HepG2 (cell line): ENCODE data around the gene PTPRH. TPM values are rescaled to one million over a fixed set of nuclear protein-coding genes. Genes with fewer than 3 reads are reported as not detected.

ENCODE experiments used
- ATAC-seq: fragments of 200-7000 bp; cut with Tn5 transposase; 3 replicates; pipeline ENCODE4 v1.9.1; 2020; ENCODE audit warnings: mild to moderate bottlenecking, moderate library complexity
- BruUV-seq: library from RNA; stranded (reverse); fragments of 400-500 nt; replicated peaks from 2 replicates; lab custom pipeline; 2021; lab: Mats Ljungman, UMichigan
- CTCF ChIA-PET: fragments of 300-600 bp; formaldehyde crosslinking; extraction: SDS; loops from one replicate; lab custom pipeline; 2021; ENCODE audit warnings: low total read pairs, inconsistent platforms, low intra/inter-chr PET ratio; lab: Yijun Ruan, JAX
- POLR2A ChIA-PET: fragments of 350-600 bp; sonication (Branson Sonifier 250); formaldehyde crosslinking; loops from one replicate; lab custom pipeline; 2020; ENCODE audit warnings: antibody characterized with exemption, inconsistent platforms; lab: Yijun Ruan, JAX
- DNase-seq: peaks from one replicate; pipeline ENCODE4 v3.0.0-alpha.2; 2015; ENCODE audit warnings: low spot score
- FAIRE-seq: peaks from 3 replicates; lab custom pipeline; 2011; peaks lifted over from hg19 to GRCh38; lab: Jason Lieb, UNC
- H2AFZ ChIP-seq: one replicate; pipeline ENCODE4 v1.6.1; 2011; ENCODE audit warnings: low read length, inconsistent platforms
- H3K27ac ChIP-seq: fragments of 300-600 bp; 3 replicates; pipeline ENCODE4 v1.8.0; 2011; ENCODE audit warnings: mixed run types, mild to moderate bottlenecking, mixed read lengths, low read length, inconsistent platforms; ENCODE audit not compliant: insufficient read depth; ENCODE audit errors: extremely low read length
- H3K27me3 ChIP-seq, 2 experiments: fragments of 200-600 bp in 1 of 2; 2 replicates in 1 of 2; 3 replicates in 1 of 2; pipeline versions ENCODE4 v1.6.0 to v1.8.0; 2011; ENCODE audit warnings: low read length in 2 of 2, mild to moderate bottlenecking in 2 of 2, moderate library complexity in 2 of 2, inconsistent platforms in 1 of 2; ENCODE audit not compliant: insufficient read depth in 2 of 2, control insufficient read depth in 1 of 2
- H3K36me3 ChIP-seq, 2 experiments: fragments of 200-600 bp in 1 of 2; replicated peaks in 1 of 2; 2 replicates in 1 of 2; 3 replicates in 1 of 2; pipeline versions ENCODE4 v1.5.1 to v1.8.0; 2011; ENCODE audit warnings: low read length in 2 of 2, inconsistent platforms in 1 of 2; ENCODE audit not compliant: insufficient read depth in 2 of 2, control insufficient read depth in 1 of 2
- H3K4me1 ChIP-seq: 2 replicates; pipeline ENCODE4 v1.5.1; 2012; ENCODE audit warnings: low read length, inconsistent platforms; ENCODE audit not compliant: insufficient read depth
- H3K4me2 ChIP-seq: 2 replicates; pipeline ENCODE4 v1.6.0; 2011; ENCODE audit warnings: low read depth, low read length, inconsistent platforms
- H3K4me3 ChIP-seq, 3 experiments: fragments of 200-600 bp in 1 of 3; sonication (generic), shearing (Covaris generic) in 1 of 3; replicated peaks in 1 of 3; 2 replicates each; pipeline ENCODE4 v1.5.1; 2011 to 2016; ENCODE audit warnings: low read length in 3 of 3, inconsistent platforms in 2 of 3, low read depth in 2 of 3, mild to moderate bottlenecking in 2 of 3, control low read depth in 1 of 3, mixed read lengths in 1 of 3; ENCODE audit not compliant: insufficient read depth in 1 of 3
- H3K79me2 ChIP-seq: one replicate; pipeline ENCODE4 v1.6.1; 2011; ENCODE audit warnings: low read length, inconsistent platforms; ENCODE audit not compliant: insufficient read depth
- H3K9ac ChIP-seq: 2 replicates; pipeline ENCODE4 v1.6.0; 2011; ENCODE audit warnings: mild to moderate bottlenecking, low read depth, low read length, inconsistent platforms; ENCODE audit not compliant: insufficient read depth
- H3K9me3 ChIP-seq: 2 replicates; pipeline ENCODE4 v1.5.1; 2012; ENCODE audit warnings: mild to moderate bottlenecking, low read length
- H4K20me1 ChIP-seq: 2 replicates; pipeline ENCODE4 v1.6.0; 2011; ENCODE audit warnings: inconsistent platforms, mild to moderate bottlenecking, low read length, moderate library complexity; ENCODE audit not compliant: insufficient read depth
- ATF1 ChIP-seq: IDR thresholded peaks from 2 replicates; pipeline ENCODE4 v1.6.1; 2016; ENCODE audit warnings: mild to moderate bottlenecking, control low read depth
- KLF11 ChIP-seq: IDR thresholded peaks from 2 replicates; pipeline ENCODE4 v1.6.1; 2016; ENCODE audit warnings: missing compliant biosample characterization
- LCORL ChIP-seq, 2 experiments: fragments of 450-650 bp in 1 of 2; sonication (generic) in 1 of 2; formaldehyde crosslinking in 1 of 2; IDR thresholded peaks; 2 replicates each; pipeline versions ENCODE4 v1.5.0 to v1.6.1; 2017 to 2020; ENCODE audit warnings: antibody characterized with exemption in 1 of 2, missing genetic modification reagents in 1 of 2
- MED1 ChIP-seq: sonication (generic); formaldehyde crosslinking; IDR thresholded peaks from 2 replicates; pipeline ENCODE4 v1.4.0; 2020; ENCODE audit warnings: missing genetic modification reagents
- RARA ChIP-seq: IDR thresholded peaks from 2 replicates; pipeline ENCODE4 v1.6.1; 2016; ENCODE audit warnings: missing genetic modification reagents, missing compliant biosample characterization
- XBP1 ChIP-seq: sonication (generic); formaldehyde crosslinking; IDR thresholded peaks from 2 replicates; pipeline ENCODE4 v1.5.0; 2020; ENCODE audit warnings: missing genetic modification reagents
- ZFP82 ChIP-seq: sonication (generic); formaldehyde crosslinking; IDR thresholded peaks from 2 replicates; pipeline ENCODE4 v1.5.1; 2020; ENCODE audit warnings: mild to moderate bottlenecking, missing genetic modification reagents, borderline replicate concordance
- ZMAT3 ChIP-seq: sonication (generic); formaldehyde crosslinking; conservative IDR thresholded peaks from 2 replicates; pipeline ENCODE4 v1.7.0; 2021; ENCODE audit warnings: missing genetic modification reagents
- ZNF10 ChIP-seq: sonication (generic); formaldehyde crosslinking; IDR thresholded peaks from 2 replicates; pipeline ENCODE4 v1.4.0; 2020; ENCODE audit warnings: mild to moderate bottlenecking, low read depth, missing genetic modification reagents, borderline replicate concordance
- ZNF777 ChIP-seq: sonication (generic); formaldehyde crosslinking; IDR thresholded peaks from 2 replicates; pipeline ENCODE4 v1.4.0; 2020; ENCODE audit warnings: missing genetic modification reagents
- WGBS: methylation state at CpG from one replicate; pipeline ENCODE4 v1.1.6; 2017; ENCODE audit warnings: low lambda C conversion rate; 5-methylcytosine and 5-hydroxymethylcytosine counted together
- in situ Hi-C: cut with HindIII; loops from 2 replicates; pipeline ENCODE4 v1.10.0; 2017; ENCODE audit warnings: low pct_unique_long_range_greater_than_20kb; ENCODE audit not compliant: extremely low pct_ligation_motif_present
- intact Hi-C: fragments of 100-400 bp; cut with micrococcal nuclease; formaldehyde crosslinking; loops from one replicate; pipeline ENCODE4 v1.10.0; 2022; ENCODE audit not compliant: unreplicated experiment
- polyA plus RNA-seq, 8 experiments: library from polyadenylated mRNA; depleted of rRNA in 3 of 8; stranded (reverse) in 7 of 8; unstranded in 1 of 8; fragments of >200 nt; fragmentation: Illumina TruSeq in 4 of 8; extraction: Trizol in 4 of 8; gene quantifications; 2 replicates each; pipeline versions ENCODE4 v1.2.1 to v1.2.3, GENCODE V29; 2011 to 2016; ENCODE audit warnings: low read depth in 4 of 8, missing spikeins in 1 of 8, mixed read lengths in 1 of 8; ENCODE audit not compliant: insufficient read depth in 1 of 8
- total RNA-seq, 5 experiments: library from RNA; depleted of rRNA; stranded (reverse); fragments of >200 nt; fragmentation: Illumina TruSeq; extraction: Trizol; gene quantifications; 2 replicates each; pipeline ENCODE4 v1.2.3, GENCODE V29; 2016; ENCODE audit warnings: low read depth in 1 of 5
- TF ChIP-seq, protein P1 (sequence below): sonication (generic); formaldehyde crosslinking; IDR thresholded peaks from 2 replicates; pipeline ENCODE4 v1.4.0; 2020; ENCODE audit warnings: low read depth, missing genetic modification reagents
- TF ChIP-seq, protein P2 (sequence below): IDR thresholded peaks from 2 replicates; pipeline ENCODE4 v1.6.1; 2016; ENCODE audit warnings: missing biosample characterization, missing genetic modification reagents, low read depth
- TF ChIP-seq, protein P3 (sequence below): sonication (generic); formaldehyde crosslinking; IDR thresholded peaks from 2 replicates; pipeline ENCODE4 v1.5.1; 2020; ENCODE audit warnings: missing genetic modification reagents, mild to moderate bottlenecking, borderline replicate concordance
- TF ChIP-seq, protein P4 (sequence below): sonication (generic); formaldehyde crosslinking; IDR thresholded peaks from 2 replicates; pipeline ENCODE4 v1.4.0; 2020; ENCODE audit warnings: missing genetic modification reagents

PTPRH gene
- total and polyA plus RNA-seq, 2 of the 13 experiments (the other 11 are each of a cell fraction or from before 2014, with no cell fraction given): 14.7 to 125 TPM

DNA sequence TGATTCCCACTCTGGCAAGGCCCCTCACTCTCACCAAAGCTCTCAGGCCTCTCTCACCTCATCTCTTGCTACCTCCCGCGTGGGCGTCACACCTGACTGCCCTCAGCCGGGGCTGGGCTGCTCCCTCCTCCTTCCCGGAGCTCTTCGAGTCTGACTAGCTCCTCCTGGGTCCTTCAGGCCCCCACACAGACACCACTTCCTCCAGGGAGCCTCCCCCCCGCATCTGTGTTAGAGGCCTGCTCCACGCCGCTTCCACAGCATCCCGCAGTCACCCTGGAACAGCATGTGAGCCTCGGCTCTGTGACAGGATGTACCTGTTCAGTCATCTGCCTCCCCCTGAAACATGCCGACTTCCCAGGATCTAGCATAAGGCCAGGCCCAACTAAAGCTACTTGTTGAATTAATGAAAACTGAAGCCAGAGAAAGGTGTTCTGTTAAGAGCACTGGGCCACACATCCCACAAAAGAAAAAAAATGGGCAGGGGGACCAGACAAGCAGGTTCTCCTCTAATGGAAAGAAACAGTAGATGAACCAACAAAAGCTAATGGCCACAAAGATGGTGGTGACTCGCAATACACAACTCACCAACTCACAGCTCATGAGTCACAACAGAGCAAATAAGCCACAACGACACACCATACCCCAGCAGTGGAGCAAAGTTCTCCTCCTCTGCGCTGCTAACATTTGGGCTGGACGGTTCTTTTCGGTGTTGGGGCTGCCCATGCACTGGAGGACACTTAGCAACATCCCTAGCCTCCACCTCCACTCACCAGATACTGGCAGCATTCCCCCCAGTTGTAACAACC lies 46.5 kb upstream of the PTPRH start (continued):
- TF ChIP-seq, protein P1, sequence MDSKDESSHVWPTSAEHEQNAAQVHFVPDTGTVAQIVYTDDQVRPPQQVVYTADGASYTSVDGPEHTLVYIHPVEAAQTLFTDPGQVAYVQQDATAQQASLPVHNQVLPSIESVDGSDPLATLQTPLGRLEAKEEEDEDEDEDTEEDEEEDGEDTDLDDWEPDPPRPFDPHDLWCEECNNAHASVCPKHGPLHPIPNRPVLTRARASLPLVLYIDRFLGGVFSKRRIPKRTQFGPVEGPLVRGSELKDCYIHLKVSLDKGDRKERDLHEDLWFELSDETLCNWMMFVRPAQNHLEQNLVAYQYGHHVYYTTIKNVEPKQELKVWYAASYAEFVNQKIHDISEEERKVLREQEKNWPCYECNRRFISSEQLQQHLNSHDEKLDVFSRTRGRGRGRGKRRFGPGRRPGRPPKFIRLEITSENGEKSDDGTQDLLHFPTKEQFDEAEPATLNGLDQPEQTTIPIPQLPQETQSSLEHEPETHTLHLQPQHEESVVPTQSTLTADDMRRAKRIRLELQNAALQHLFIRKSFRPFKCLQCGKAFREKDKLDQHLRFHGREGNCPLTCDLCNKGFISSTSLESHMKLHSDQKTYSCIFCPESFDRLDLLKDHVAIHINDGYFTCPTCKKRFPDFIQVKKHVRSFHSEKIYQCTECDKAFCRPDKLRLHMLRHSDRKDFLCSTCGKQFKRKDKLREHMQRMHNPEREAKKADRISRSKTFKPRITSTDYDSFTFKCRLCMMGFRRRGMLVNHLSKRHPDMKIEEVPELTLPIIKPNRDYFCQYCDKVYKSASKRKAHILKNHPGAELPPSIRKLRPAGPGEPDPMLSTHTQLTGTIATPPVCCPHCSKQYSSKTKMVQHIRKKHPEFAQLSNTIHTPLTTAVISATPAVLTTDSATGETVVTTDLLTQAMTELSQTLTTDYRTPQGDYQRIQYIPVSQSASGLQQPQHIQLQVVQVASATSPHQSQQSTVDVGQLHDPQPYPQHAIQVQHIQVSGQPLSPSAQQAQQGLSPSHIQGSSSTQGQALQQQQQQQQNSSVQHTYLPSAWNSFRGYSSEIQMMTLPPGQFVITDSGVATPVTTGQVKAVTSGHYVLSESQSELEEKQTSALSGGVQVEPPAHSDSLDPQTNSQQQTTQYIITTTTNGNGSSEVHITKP (CRISPR knock-in tag): no peak
- no peak for TF ChIP-seq MED1 (CRISPR knock-in tag)
- no peak for TF ChIP-seq LCORL (IDR thresholded peaks at IDR 0.05)
- 0 out of 2 replicates have a peak, but pooled peaks have one; percentile 8 for TF ChIP-seq LCORL (CRISPR knock-in tag; IDR thresholded peaks at IDR 0.05)
- TF ChIP-seq XBP1 (CRISPR knock-in tag): no peak
- TF ChIP-seq, all 625 proteins: peak for 13

DNA sequence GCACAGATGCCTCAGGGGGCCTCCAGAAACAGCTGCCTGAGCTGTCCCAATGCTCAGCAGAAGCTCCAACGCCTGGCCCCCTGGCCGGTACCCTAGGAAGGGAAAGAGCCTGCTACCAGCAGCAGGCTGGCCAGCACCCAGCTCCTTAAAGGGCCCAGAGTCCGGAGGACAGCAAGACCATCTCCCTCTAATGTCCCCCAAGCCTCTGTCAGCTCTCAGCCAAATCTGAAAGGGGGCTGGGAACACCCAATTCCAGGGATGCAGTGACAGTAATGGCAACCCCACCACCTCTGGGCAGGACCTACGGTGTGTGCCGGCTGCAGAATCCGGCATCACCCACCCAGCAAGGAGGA lies 45.3 kb upstream of the PTPRH start:
- POLR2A ChIA-PET: interaction anchor here (1.8 to 4.1 kb wide), 3 partner anchors 48 to 84 kb away, joined by 6 to 14 read pairs (median 10); partner anchors contain the start of gene KMT5C
- peaks cover 84% of the 10 kb centered on the region for H3K79me2 ChIP-seq
- FAIRE-seq (no peak), ATAC-seq (no peak), DNase-seq (no peak)
- peaks cover 61% of the 10 kb centered on the region for H4K20me1 ChIP-seq
- 94% methylated on average over 3 of the region's 6 CpGs for WGBS
- no peak overlapping the region for H2AFZ ChIP-seq
- in situ Hi-C loops (no loop called here), intact Hi-C loops (no loop called here)
- CTCF ChIA-PET: no interaction called here
- no peaks in the 10 kb centered on the region for H3K9me3 ChIP-seq
- no peaks in the 10 kb centered on the region; a peak in 1 of 5 replicates for H3K27me3 ChIP-seq
- no peak overlapping the region for H3K27ac ChIP-seq
- no peak overlapping the region for H3K4me3 ChIP-seq
- H3K4me2 ChIP-seq: 0 out of 2 replicates have a peak overlapping the region, but pooled peaks have one; percentile 99
- peaks cover 11 to 36% of the 10 kb centered on the region in 2 experiments; a peak in 4 of 5 replicates for H3K36me3 ChIP-seq
- no peak overlapping the region for H3K9ac ChIP-seq
- peaks cover 61% of the 10 kb centered on the region for H3K4me1 ChIP-seq
- BruUV-seq: no TSS peak
- TF ChIP-seq KLF11 (no peak), RARA (CRISPR knock-in tag) (no peak), ZFP82 (no peak), ZMAT3 (no peak), ATF1 (CRISPR knock-in tag) (no peak), ZNF10 (no peak), ZNF777 (CRISPR knock-in tag) (no peak)
- TF ChIP-seq, protein P2, sequence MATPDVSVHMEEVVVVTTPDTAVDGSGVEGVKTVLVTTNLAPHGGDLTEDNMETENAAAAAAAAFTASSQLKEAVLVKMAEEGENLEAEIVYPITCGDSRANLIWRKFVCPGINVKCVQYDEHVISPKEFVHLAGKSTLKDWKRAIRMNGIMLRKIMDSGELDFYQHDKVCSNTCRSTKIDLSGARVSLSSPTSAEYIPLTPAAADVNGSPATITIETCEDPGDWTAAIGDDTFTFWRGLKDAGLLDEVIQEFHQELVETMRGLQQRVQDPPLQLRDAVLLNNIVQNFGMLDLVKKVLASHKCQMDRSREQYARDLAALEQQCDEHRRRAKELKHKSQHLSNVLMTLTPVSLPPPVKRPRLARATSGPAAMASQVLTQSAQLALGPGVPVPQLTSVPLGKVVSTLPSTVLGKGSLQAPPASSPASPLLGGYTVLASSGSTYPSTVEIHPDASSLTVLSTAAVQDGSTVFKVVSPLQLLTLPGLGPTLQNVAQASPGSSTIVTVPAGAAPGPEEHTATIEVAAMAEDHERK: no peak
- TF ChIP-seq, protein P3, sequence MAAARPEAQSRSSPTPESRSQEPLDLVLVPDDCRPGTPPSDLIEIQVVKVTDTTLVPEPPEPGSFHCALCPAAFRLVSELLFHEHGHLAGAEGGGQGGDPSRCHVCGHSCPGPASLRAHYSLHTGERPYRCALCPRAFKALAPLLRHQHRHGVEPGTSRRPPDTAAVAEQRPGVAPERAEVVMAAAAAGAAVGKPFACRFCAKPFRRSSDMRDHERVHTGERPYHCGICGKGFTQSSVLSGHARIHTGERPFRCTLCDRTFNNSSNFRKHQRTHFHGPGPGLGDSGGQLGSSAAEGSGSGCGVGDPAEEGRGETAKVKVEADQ (CRISPR knock-in tag): no peak
- TF ChIP-seq, protein P4, sequence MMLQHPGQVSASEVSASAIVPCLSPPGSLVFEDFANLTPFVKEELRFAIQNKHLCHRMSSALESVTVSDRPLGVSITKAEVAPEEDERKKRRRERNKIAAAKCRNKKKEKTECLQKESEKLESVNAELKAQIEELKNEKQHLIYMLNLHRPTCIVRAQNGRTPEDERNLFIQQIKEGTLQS (CRISPR knock-in tag): no peak
